Upper lobe of left lung (tissue), 6 donors: ENCODE data around the gene CYSTM1. TPM values are rescaled to one million over a fixed set of nuclear protein-coding genes. Genes with fewer than 3 reads are reported as not detected.

Experiments
- ATAC-seq, 2 donors: fragments of 200-7000 bp; cut with Tn5 transposase; one replicate each; pipeline ENCODE4 v1.9.1; 2022; ENCODE audit warnings: mild to moderate bottlenecking in 2 of 2, moderate library complexity in 2 of 2; ENCODE audit not compliant: low FRiP score in 2 of 2
- DNase-seq, 2 donors: peaks; one replicate each; pipeline ENCODE4 v3.0.0-alpha.2; 2019 to 2020
- H3K27ac ChIP-seq, 4 donors: fragments of 200-600 bp; sonication (generic); one replicate each; pipeline ENCODE4 v1.5.1; 2016 to 2019
- H3K27me3 ChIP-seq, 4 donors: fragments of 200-600 bp; sonication (generic); one replicate each; pipeline ENCODE4 v1.5.1; 2017 to 2019
- H3K36me3 ChIP-seq, 4 donors: fragments of 200-600 bp; sonication (generic); one replicate each; pipeline ENCODE4 v1.5.1; 2016 to 2019
- H3K4me1 ChIP-seq, 4 donors: fragments of 200-600 bp; sonication (generic); one replicate each; pipeline ENCODE4 v1.5.1; 2018 to 2019
- H3K4me3 ChIP-seq, 4 donors: fragments of 200-600 bp; sonication (generic); one replicate each; pipeline ENCODE4 v1.5.1; 2017 to 2019; ENCODE audit warnings: mild to moderate bottlenecking in 2 of 4, moderate library complexity in 1 of 4
- H3K9me3 ChIP-seq, 4 donors: fragments of 200-600 bp; sonication (generic); one replicate each; pipeline ENCODE4 v1.5.1; 2018 to 2019
- CTCF ChIP-seq, 6 experiments: fragments of 450-650 bp in 4 of 6; fragments of 200-600 bp in 2 of 6; sonication (generic) in 2 of 6; IDR thresholded peaks; one replicate each; pipeline ENCODE4 v1.5.1; 2016 to 2019; ENCODE audit warnings: antibody characterized with exemption in 6 of 6
- EP300 ChIP-seq, 4 donors: sonication (generic); formaldehyde crosslinking; IDR thresholded peaks; one replicate each; pipeline ENCODE4 v1.5.1; 2017; ENCODE audit warnings: antibody characterized with exemption in 4 of 4, control low read depth in 2 of 4
- POLR2AphosphoS5 ChIP-seq, 2 donors: sonication (generic); formaldehyde crosslinking; IDR thresholded peaks; one replicate each; pipeline ENCODE4 v1.5.1; 2017; ENCODE audit warnings: antibody characterized with exemption in 2 of 2
- WGBS, 2 donors: methylation state at CpG; one replicate each; pipeline ENCODE4 v1.1.5; 2017 to 2018; 5-methylcytosine and 5-hydroxymethylcytosine counted together
- total RNA-seq, 6 donors: library from RNA; depleted of rRNA in 4 of 6; stranded (reverse); fragments of >200 nt in 4 of 6; gene quantifications; one replicate each; pipeline versions ENCODE4 v1.1.0 to v1.2.1, GENCODE V29; 2016 to 2021
- donor health status: DM: no; HTN: no; CAD: no; lungs with moderate emphysema.
- donor health status: DM: no; HTN: yes; CAD: no; lungs with severe emphysema.

The CYSTM1 gene
- total RNA-seq, 6 donors from 2014 or later: 24.1 to 139 (median 91.9) TPM

GRCh38 chr5:140292212-140293036 lies 117.4 kb downstream of the CYSTM1 start:
- ATAC-seq (no peak), DNase-seq (no peak)
- no peak overlapping the region for H3K4me3 ChIP-seq
- H3K36me3 ChIP-seq: no peaks in the 10 kb centered on the region
- peaks cover 40 to 50% (median 41%) of the 10 kb centered on the region in 4 donors for H3K4me1 ChIP-seq
- no peaks in the 10 kb centered on the region for H3K27me3 ChIP-seq
- TF ChIP-seq POLR2AphosphoS5 (IDR thresholded peaks at IDR 0.05): no peak
- no peak for TF ChIP-seq EP300 (IDR thresholded peaks at IDR 0.05)
- TF ChIP-seq CTCF (IDR thresholded peaks at IDR 0.05): no peak
- peak overlapping the region; percentile 23 to 61 (median 52) for H3K27ac ChIP-seq
- WGBS, 2 donors: 62 to 86% methylated on average over 1 of the region's 1 CpG
- no peaks in the 10 kb centered on the region for H3K9me3 ChIP-seq

Other genes starting within 250 kb of the CYSTM1 start
- gene NRG2, start 131.9 kb upstream of the CYSTM1 start, total RNA-seq: 1 to 10 TPM in 3 of 6 donors, under 1 TPM in 3; 0.46 to 4.2 (median 1.5) TPM
- 10 to 100 TPM; 13.8 to 43.2 (median 22.7) TPM for gene PURA, start 61.1 kb upstream of the CYSTM1 start, total RNA-seq
- 10 to 100 TPM in 4 of 6 donors, 1 to 10 TPM in 2; 8.4 to 32.8 (median 11.8) TPM for gene IGIP, start 49.3 kb upstream of the CYSTM1 start, total RNA-seq
- 100 to 1,000 TPM in 2 of 6 donors, 10 to 100 TPM in 4; 44.7 to 128 (median 87.7) TPM for gene PFDN1, start 127.9 kb downstream of the CYSTM1 start, total RNA-seq
- 10 to 100 TPM; 10.5 to 65.0 (median 49.5) TPM for gene HBEGF, start 171.4 kb downstream of the CYSTM1 start, total RNA-seq
- gene SLC4A9, start 185.0 kb downstream of the CYSTM1 start, total RNA-seq: under 1 TPM in 3 of 6 donors, not detected in 3; 0.15 to 0.23 (median 0.17) TPM
- gene ANKHD1, start 226.6 kb downstream of the CYSTM1 start, total RNA-seq: 100 to 1,000 TPM in 5 of 6 donors, 10 to 100 TPM in 1; 97.0 to 338 (median 135) TPM